ENCODE measurements around the gene B3GALT2. TPM values are rescaled to one million over a fixed set of nuclear protein-coding genes. Genes with fewer than 3 reads are reported as not detected.

B3GALT2 gene
- total and polyA plus RNA-seq, 4 donors: 0.24 to 8.8 (median 0.71) TPM

GRCh38 chr1:193141804-193142203 lies 44.6 kb downstream of the B3GALT2 start:
- DNase-seq (no peak), ATAC-seq (ENCODE audit: insufficient read depth, low FRiP score) (no peak)
- WGBS, 2 donors: 81 to 82% methylated on average over 3 of the region's 3 CpGs
- TF ChIP-seq CTCF (IDR thresholded peaks at IDR 0.05; ENCODE audit: control extremely low read depth, extremely low read depth): no peak
- peaks cover 8 to 36% (median 23%) of the 10 kb centered on the region in 4 donors for H3K36me3 ChIP-seq (ENCODE audit: control insufficient read depth in 4 of 4, insufficient read depth in 4 of 4, low read length in 4 of 4)
- no peak overlapping the region for H3K27ac ChIP-seq (ENCODE audit: low read depth in 1 of 2, low read length in 1 of 2)
- no peaks in the 10 kb centered on the region for H3K9me3 ChIP-seq (ENCODE audit: control insufficient read depth in 4 of 4, insufficient read depth in 3 of 4, low read length in 3 of 4)
- no peak overlapping the region for H3K9ac ChIP-seq (ENCODE audit: insufficient read depth in 1 of 2, low read length in 2 of 2)
- H3K27me3 ChIP-seq (ENCODE audit: control insufficient read depth in 3 of 3, insufficient read depth in 3 of 3, low read length in 2 of 3): no peaks in the 10 kb centered on the region
- H3K4me1 ChIP-seq (ENCODE audit: control insufficient read depth in 5 of 5, insufficient read depth in 5 of 5, low read length in 5 of 5): peaks cover 0 to 7% (median 0%) of the 10 kb centered on the region in 5 donors
- no peak overlapping the region for H3K4me3 ChIP-seq

GRCh38 chr1:193140254-193140653 lies 46.2 kb downstream of the B3GALT2 start:
- H3K36me3 ChIP-seq (ENCODE audit: control insufficient read depth in 4 of 4, insufficient read depth in 4 of 4, low read length in 4 of 4): peaks cover 9 to 36% (median 22%) of the 10 kb centered on the region in 4 donors
- H3K9me3 ChIP-seq (ENCODE audit: control insufficient read depth in 4 of 4, insufficient read depth in 3 of 4, low read length in 3 of 4): no peaks in the 10 kb centered on the region
- peaks cover 0 to 7% (median 0%) of the 10 kb centered on the region in 5 donors for H3K4me1 ChIP-seq (ENCODE audit: control insufficient read depth in 5 of 5, insufficient read depth in 5 of 5, low read length in 5 of 5)
- H3K9ac ChIP-seq (ENCODE audit: insufficient read depth in 1 of 2, low read length in 2 of 2): no peak overlapping the region
- no peak for DNase-seq
- no peak overlapping the region for H3K4me3 ChIP-seq
- 76 to 92% methylated on average over 7 of the region's 7 CpGs for WGBS, 2 donors
- TF ChIP-seq CTCF (IDR thresholded peaks at IDR 0.05; ENCODE audit: control extremely low read depth, extremely low read depth): no peak
- H3K27ac ChIP-seq (ENCODE audit: low read depth in 1 of 2, low read length in 1 of 2): no peak overlapping the region
- no peaks in the 10 kb centered on the region for H3K27me3 ChIP-seq (ENCODE audit: control insufficient read depth in 3 of 3, insufficient read depth in 3 of 3, low read length in 2 of 3)
- ATAC-seq (ENCODE audit: insufficient read depth, low FRiP score): no peak

- no peak for ATAC-seq (ENCODE audit: insufficient read depth, low FRiP score)
Measured at GRCh38 chr1:193131266-193131860, 55.0 kb downstream of the B3GALT2 start.

More at GRCh38 chr1:193131266-193131860, 55.0 kb downstream of the B3GALT2 start:
- DNase-seq: no peak
- no peak for TF ChIP-seq CTCF (IDR thresholded peaks at IDR 0.05; ENCODE audit: control extremely low read depth, extremely low read depth)
- no peaks in the 10 kb centered on the region for H3K9me3 ChIP-seq (ENCODE audit: control insufficient read depth in 4 of 4, insufficient read depth in 3 of 4, low read length in 3 of 4)
- WGBS, 2 donors: 95% methylated on average over 2 of the region's 2 CpGs
- no peak overlapping the region for H3K9ac ChIP-seq (ENCODE audit: insufficient read depth in 1 of 2, low read length in 2 of 2)
- H3K27me3 ChIP-seq (ENCODE audit: control insufficient read depth in 3 of 3, insufficient read depth in 3 of 3, low read length in 2 of 3): no peaks in the 10 kb centered on the region
- H3K4me1 ChIP-seq (ENCODE audit: control insufficient read depth in 5 of 5, insufficient read depth in 5 of 5, low read length in 5 of 5): peaks cover 0 to 2% (median 0%) of the 10 kb centered on the region in 5 donors
- H3K27ac ChIP-seq (ENCODE audit: low read depth in 1 of 2, low read length in 1 of 2): no peak overlapping the region
- no peak overlapping the region for H3K4me3 ChIP-seq
- peaks cover 17 to 47% (median 27%) of the 10 kb centered on the region in 4 donors for H3K36me3 ChIP-seq (ENCODE audit: control insufficient read depth in 4 of 4, insufficient read depth in 4 of 4, low read length in 4 of 4)

Small RNA genes within 50 kb of the gene (small RNA-seq; reads per million reads assigned to genes)
- gene MIR1278 (ENCODE audit: low replicate concordance): not detected

Other genes starting within 250 kb of the B3GALT2 start
- 10 to 100 TPM; 26.0 to 48.9 TPM for gene UCHL5, start 127.3 kb downstream of the B3GALT2 start, total RNA-seq
- gene UCHL5, start 127.3 kb downstream of the B3GALT2 start, polyA plus RNA-seq: 10 to 100 TPM; 13.7 to 19.7 TPM
- gene RO60, start 127.0 kb downstream of the B3GALT2 start, total RNA-seq: 100 to 1,000 TPM in 1 of 2 donors, 10 to 100 TPM in 1; 50.5 to 147 TPM
- 10 to 100 TPM in 1 of 2 donors, 1 to 10 TPM in 1; 6.3 to 10.5 TPM for gene RO60, start 127.0 kb downstream of the B3GALT2 start, polyA plus RNA-seq
- gene GLRX2, start 81.2 kb downstream of the B3GALT2 start, total RNA-seq: 10 to 100 TPM in 1 of 2 donors, 1 to 10 TPM in 1; 6.3 to 18.7 TPM
- gene GLRX2, start 81.2 kb downstream of the B3GALT2 start, polyA plus RNA-seq: 10 to 100 TPM; 11.4 to 19.6 TPM
- gene CDC73, start 64.6 kb downstream of the B3GALT2 start, total RNA-seq: 10 to 100 TPM; 49.4 to 64.2 TPM
- 10 to 100 TPM in 1 of 2 donors, 1 to 10 TPM in 1; 7.8 to 19.6 TPM for gene CDC73, start 64.6 kb downstream of the B3GALT2 start, polyA plus RNA-seq

Measured in lung (tissue), 13 donors.